Astrocyte of the cerebellum (primary cell): Measurements from ENCODE around the gene PSMB10.

Experiments used
- DNase-seq: peaks from one replicate; pipeline ENCODE4 v3.0.0-alpha.2; 2011; ENCODE audit warnings: low read depth
- H3K4me3 ChIP-seq: 2 replicates; pipeline ENCODE4 v1.5.1; 2011; ENCODE audit warnings: mild to moderate bottlenecking, low read depth, low read length, moderate library complexity
- CTCF ChIP-seq: IDR thresholded peaks from 2 replicates; pipeline ENCODE4 v1.5.1; 2012; ENCODE audit warnings: low read length, low read depth, moderate library complexity, mild to moderate bottlenecking; ENCODE audit errors: missing control alignments
- in situ Hi-C: cut with HindIII; loops from 2 replicates; pipeline ENCODE4 v1.10.0; 2017; ENCODE audit warnings: low sequenced_read_pairs

PSMB10 gene

GRCh38 chr16:67930191-67930590, 6.5 kb downstream of the PSMB10 start:
- in situ Hi-C loops: no loop called here
- no peak for DNase-seq
- TF ChIP-seq CTCF: no peak
- no peak overlapping the region for H3K4me3 ChIP-seq

- peak; percentile 92 for TF ChIP-seq CTCF
- in situ Hi-C loops: no loop called here
- H3K4me3 ChIP-seq: no peak overlapping the region
- DNase-seq: peak; percentile 26
These were observed 7.9 kb downstream of the PSMB10 start for GRCh38 chr16:67928561-67929364.

- DNase-seq: no peak
- in situ Hi-C loops: no loop called here
- H3K4me3 ChIP-seq: no peak overlapping the region
These were observed 8.5 kb downstream of the PSMB10 start for GRCh38 chr16:67928147-67928546.

GRCh38 chr16:67927131-67927941, 9.3 kb downstream of the PSMB10 start:
- no peak for TF ChIP-seq CTCF
- no peak for DNase-seq
- in situ Hi-C loops: no loop called here
- no peak overlapping the region for H3K4me3 ChIP-seq

More at GRCh38 chr16:67928147-67928546, 8.5 kb downstream of the PSMB10 start:
- TF ChIP-seq CTCF: no peak

- no peak overlapping the region for H3K4me3 ChIP-seq
- in situ Hi-C loops: no loop called here
- TF ChIP-seq CTCF: peak; percentile 6
- DNase-seq: no peak
These were observed 10.4 kb downstream of the PSMB10 start for GRCh38 chr16:67926181-67926750.

- DNase-seq: no peak
- no peak overlapping the region for H3K4me3 ChIP-seq
- TF ChIP-seq CTCF: no peak
- in situ Hi-C loops: loop anchor here (25.0 kb wide), 1 partner anchor 88 kb away; the partner anchor contains the start of genes DDX28, DPEP2NB and DUS2
These were observed 12.3 kb downstream of the PSMB10 start for GRCh38 chr16:67924140-67924906.
